Endothelial cell of umbilical vein (primary cell): Measurements from ENCODE around the gene SPRED2. TPM values are rescaled to one million over a fixed set of nuclear protein-coding genes. Genes with fewer than 3 reads are reported as not detected.

Experiments
- BruUV-seq: library from RNA; stranded (reverse); fragments of 400-500 nt; replicated peaks from 2 replicates; lab custom pipeline; 2021; lab: Mats Ljungman, UMichigan
- CTCF ChIA-PET: fragments of 300-600, 350-600 bp; sonication (Branson Sonifier 250); formaldehyde crosslinking; loops from one replicate; lab custom pipeline; 2021; ENCODE audit warnings: antibody characterized with exemption, inconsistent platforms; lab: Charles Lee
- POLR2A ChIA-PET: fragments of 300-600, 350-600 bp; sonication (Branson Sonifier 250); formaldehyde crosslinking; loops from one replicate; lab custom pipeline; 2021; ENCODE audit warnings: antibody characterized with exemption, inconsistent platforms; lab: Charles Lee
- DNase-seq: peaks from one replicate; pipeline ENCODE4 v3.0.0-alpha.2; 2011; ENCODE audit warnings: low read depth, low spot score
- FAIRE-seq: peaks from 2 replicates; lab custom pipeline; 2011; peaks lifted over from hg19 to GRCh38; lab: Jason Lieb, UNC
- H2AFZ ChIP-seq: 2 replicates; pipeline ENCODE4 v1.6.0; 2012; ENCODE audit warnings: low read depth, low read length, control low read depth, inconsistent platforms
- H3K27ac ChIP-seq: 2 replicates; pipeline ENCODE4 v1.5.1; 2011; ENCODE audit warnings: low read depth, mild to moderate bottlenecking, control low read depth, low read length, moderate library complexity; ENCODE audit not compliant: insufficient read depth
- H3K27me3 ChIP-seq, 2 experiments: 2 replicates each; pipeline versions ENCODE4 v1.6.0 to v1.6.1; 2011; ENCODE audit warnings: low read length in 2 of 2, mixed read lengths in 1 of 2; ENCODE audit not compliant: control insufficient read depth in 2 of 2, insufficient read depth in 2 of 2
- H3K36me3 ChIP-seq, 2 experiments: 2 replicates in 1 of 2; 3 replicates in 1 of 2; pipeline ENCODE4 v1.5.1; 2011; ENCODE audit warnings: low read length in 2 of 2, mild to moderate bottlenecking in 1 of 2, moderate library complexity in 1 of 2; ENCODE audit not compliant: control insufficient read depth in 2 of 2, insufficient read depth in 2 of 2; ENCODE audit errors: extremely low read depth in 1 of 2
- H3K4me1 ChIP-seq: 3 replicates; pipeline ENCODE4 v1.5.1; 2011; ENCODE audit warnings: mild to moderate bottlenecking, low read length; ENCODE audit not compliant: control insufficient read depth, insufficient read depth; ENCODE audit errors: extremely low read depth
- H3K4me2 ChIP-seq: 2 replicates; pipeline ENCODE4 v1.6.1; 2011; ENCODE audit warnings: low read length, control low read depth, mixed read lengths; ENCODE audit not compliant: insufficient read depth
- H3K4me3 ChIP-seq, 3 experiments: fragments of 200-600 bp in 1 of 3; sonication (generic), shearing (Covaris generic) in 1 of 3; replicated peaks in 1 of 3; 2 replicates each; pipeline ENCODE4 v1.5.1; 2011 to 2016; ENCODE audit warnings: control low read depth in 3 of 3, low read length in 3 of 3, mild to moderate bottlenecking in 2 of 3, inconsistent platforms in 1 of 3, low read depth in 1 of 3, moderate library complexity in 1 of 3; ENCODE audit not compliant: insufficient read depth in 1 of 3
- H3K79me2 ChIP-seq: 2 replicates; pipeline ENCODE4 v1.6.0; 2012; ENCODE audit warnings: low read length, inconsistent platforms; ENCODE audit not compliant: control insufficient read depth, insufficient read depth
- H3K9ac ChIP-seq: replicated peaks from 2 replicates; pipeline ENCODE3; 2011; ENCODE audit warnings: low read length, control low read depth; ENCODE audit not compliant: insufficient read depth; ENCODE audit errors: extremely low read depth
- H3K9me1 ChIP-seq: replicated peaks from 3 replicates; pipeline ENCODE4 v1.6.0; 2011; ENCODE audit warnings: mild to moderate bottlenecking, low read length; ENCODE audit not compliant: control insufficient read depth, insufficient read depth; ENCODE audit errors: extremely low read depth
- H3K9me3 ChIP-seq: replicated peaks from 2 replicates; pipeline ENCODE4 v1.5.1; 2012; ENCODE audit warnings: low read length, inconsistent platforms; ENCODE audit not compliant: control insufficient read depth, insufficient read depth
- H4K20me1 ChIP-seq: replicated peaks from 2 replicates; pipeline ENCODE3; 2011; ENCODE audit warnings: mild to moderate bottlenecking, low read length; ENCODE audit not compliant: control insufficient read depth, insufficient read depth; ENCODE audit errors: extremely low read depth
- CTCF ChIP-seq, 2 donors: IDR thresholded peaks; 1 replicate in 1 of 2; 2 replicates in 1 of 2; pipeline ENCODE4 v1.5.1; 2011; ENCODE audit warnings: low read length in 2 of 2, mild to moderate bottlenecking in 2 of 2, moderate library complexity in 2 of 2, control low read depth in 1 of 2, inconsistent platforms in 1 of 2, low read depth in 1 of 2; ENCODE audit not compliant: insufficient read depth in 1 of 2; ENCODE audit errors: extremely low read depth in 1 of 2
- EZH2 ChIP-seq: IDR thresholded peaks from 2 replicates; pipeline ENCODE4 v1.6.1; 2012; ENCODE audit warnings: borderline replicate concordance, low read depth, mild to moderate bottlenecking, moderate library complexity, low read length, inconsistent platforms; ENCODE audit not compliant: severe bottlenecking
- FOS ChIP-seq: IDR thresholded peaks from 2 replicates; pipeline ENCODE4 v1.6.1; 2011; ENCODE audit warnings: mild to moderate bottlenecking, low read length, moderate library complexity, borderline replicate concordance; ENCODE audit not compliant: insufficient read depth
- GATA2 ChIP-seq: IDR thresholded peaks from 2 replicates; pipeline ENCODE4 v1.7.0; 2011; ENCODE audit warnings: low read depth, mild to moderate bottlenecking, moderate library complexity, mixed read lengths, low read length; ENCODE audit not compliant: insufficient read length, insufficient read depth
- JUN ChIP-seq: IDR thresholded peaks from 2 replicates; pipeline ENCODE4 v1.6.1; 2011; ENCODE audit warnings: borderline replicate concordance, low read depth; ENCODE audit not compliant: insufficient read length, insufficient read depth
- MAX ChIP-seq: IDR thresholded peaks from 2 replicates; pipeline ENCODE4 v1.6.1; 2011; ENCODE audit not compliant: insufficient read depth, insufficient read length
- MYC ChIP-seq: IDR thresholded peaks from one replicate; pipeline ENCODE4 v1.6.1; 2011; ENCODE audit warnings: mild to moderate bottlenecking, low read depth, low read length
- POLR2A ChIP-seq: IDR thresholded peaks from 2 replicates; pipeline ENCODE4 v1.6.1; 2012; ENCODE audit warnings: low read depth, mild to moderate bottlenecking, control low read depth, low read length
- POLR2AphosphoS5 ChIP-seq: IDR thresholded peaks from 2 replicates; pipeline ENCODE4 v1.6.1; 2012; ENCODE audit warnings: low read depth, mild to moderate bottlenecking, control low read depth, low read length, moderate library complexity; ENCODE audit not compliant: insufficient read depth
- dilution Hi-C: fragments of 300-500 bp; cut with MboI; formaldehyde crosslinking; loops from one replicate; pipeline ENCODE4 v1.15.0; 2019; ENCODE audit warnings: low sequenced_read_pairs; ENCODE audit not compliant: extremely low pct_ligation_motif_present
- intact Hi-C: fragments of 100-400 bp; cut with micrococcal nuclease; formaldehyde crosslinking; loops from one replicate; pipeline ENCODE4 v1.10.0; 2022
- polyA plus RNA-seq, 4 experiments: library from polyadenylated mRNA; depleted of rRNA in 3 of 4; stranded (reverse) in 3 of 4; unstranded in 1 of 4; fragments of >200 nt; gene quantifications; 2 replicates each; pipeline versions ENCODE4 v1.2.1 to v1.2.3, GENCODE V29; 2011 to 2012; ENCODE audit warnings: missing spikeins in 1 of 4
- total RNA-seq: library from RNA; stranded (reverse); gene quantifications from 2 replicates; pipeline ENCODE4 v1.2.3, GENCODE V29; 2021

Gene SPRED2
- total and polyA plus RNA-seq, 2 donors (not counting 3 experiments of a cell fraction or from before 2014, with no cell fraction given): 3.6 to 9.6 TPM

GRCh38 chr2:65299246-65299645, 133.2 kb downstream of the SPRED2 start:
- dilution Hi-C loops: no loop called here
- DNase-seq (no peak), FAIRE-seq (no peak)
- Histone ChIP-seq H3K27me3 (peaks cover 9 to 34% of the 10 kb centered on the region in 2 experiments), H3K27ac (no peak overlapping the region), H2AFZ (no peak overlapping the region), H3K36me3 (no peaks in the 10 kb centered on the region), H3K4me1 (peaks cover 2% of the 10 kb centered on the region), H3K9ac (no peak overlapping the region), H3K9me1 (no peaks in the 10 kb centered on the region), H3K4me2 (no peak overlapping the region), H4K20me1 (no peaks in the 10 kb centered on the region), H3K4me3 (no peak overlapping the region), H3K9me3 (no peaks in the 10 kb centered on the region), H3K79me2 (no peaks in the 10 kb centered on the region)
- intact Hi-C loops: no loop called here
- ChIA-PET POLR2A (no interaction called here), CTCF (no interaction called here)
- TF ChIP-seq MYC: no peak
- TF ChIP-seq POLR2A: no peak
- no peak for TF ChIP-seq GATA2
- no peak for TF ChIP-seq JUN
- TF ChIP-seq EZH2: no peak
- BruUV-seq: no TSS peak

GRCh38 chr2:65298089-65298488, 134.3 kb downstream of the SPRED2 start:
- intact Hi-C loops: no loop called here
- Histone ChIP-seq H3K4me2 (no peak overlapping the region), H3K9ac (no peak overlapping the region), H3K27me3 (peaks cover 14 to 45% of the 10 kb centered on the region in 2 experiments), H3K9me3 (no peaks in the 10 kb centered on the region), H3K4me1 (peaks cover 2% of the 10 kb centered on the region), H3K9me1 (no peaks in the 10 kb centered on the region), H3K79me2 (no peaks in the 10 kb centered on the region), H4K20me1 (no peaks in the 10 kb centered on the region), H3K36me3 (no peaks in the 10 kb centered on the region), H2AFZ (no peak overlapping the region), H3K27ac (no peak overlapping the region), H3K4me3 (no peak overlapping the region)
- FAIRE-seq (no peak), DNase-seq (no peak)
- POLR2A ChIA-PET: no interaction called here
- TF ChIP-seq GATA2 (no peak), FOS (no peak), JUN (no peak), EZH2 (no peak), CTCF (IDR thresholded peaks at IDR 0.05; ENCODE audit: extremely low read depth in 1 of 2, insufficient read depth in 1 of 2, low read depth in 1 of 2, low read length in 2 of 2) (no peak), MAX (no peak), POLR2A (no peak), MYC (no peak), POLR2AphosphoS5 (no peak)
- dilution Hi-C loops: no loop called here
- no TSS peak for BruUV-seq
- CTCF ChIA-PET: no interaction called here
